ENCODE measurements around the gene ATXN10.

GRCh38 chr22:45648301-45649117 lies 23.1 kb upstream of the ATXN10 start:
- TF ChIP-seq EZH2 (IDR thresholded peaks at IDR 0.05; ENCODE audit: borderline replicate concordance, low read depth, low read length, severe bottlenecking) (no peak), CTCF (IDR thresholded peaks at IDR 0.05; ENCODE audit: borderline replicate concordance, extremely low read depth, low read length, poor library complexity, severe bottlenecking) (no peak)
